ENCODE measurements around the gene AP1M1.

AP1M1 gene

GRCh38 chr19:16207490-16208025 lies 9.8 kb downstream of the AP1M1 start:
- no peak for DNase-seq (ENCODE audit: low spot score)

GRCh38 chr19:16208064-16208759 lies 10.5 kb downstream of the AP1M1 start:
- no peak for DNase-seq (ENCODE audit: low spot score)

GRCh38 chr19:16208847-16209665 lies 11.3 kb downstream of the AP1M1 start:
- no peak for DNase-seq (ENCODE audit: low spot score)

GRCh38 chr19:16210168-16210567 lies 12.5 kb downstream of the AP1M1 start:
- no peak for DNase-seq (ENCODE audit: low spot score)

- no peak for DNase-seq (ENCODE audit: low spot score)
Measured at GRCh38 chr19:16213076-16213475, 15.4 kb downstream of the AP1M1 start.

- DNase-seq (ENCODE audit: low spot score), result no peak
Measured at GRCh38 chr19:16216744-16217670, 19.3 kb downstream of the AP1M1 start.

- no peak for DNase-seq (ENCODE audit: low spot score)
Measured at GRCh38 chr19:16217716-16218451, 20.2 kb downstream of the AP1M1 start.

GRCh38 chr19:16218851-16219250 lies 21.1 kb downstream of the AP1M1 start:
- DNase-seq (ENCODE audit: low spot score), result no peak

- DNase-seq (ENCODE audit: low spot score), result no peak
Measured at GRCh38 chr19:16222806-16223205, 25.1 kb downstream of the AP1M1 start.

- no peak for DNase-seq (ENCODE audit: low spot score)
Measured at GRCh38 chr19:16223746-16224145, 26.0 kb downstream of the AP1M1 start.

GRCh38 chr19:16224293-16225045 lies 26.8 kb downstream of the AP1M1 start:
- no peak for DNase-seq (ENCODE audit: low spot score)

GRCh38 chr19:16225279-16226183 lies 27.8 kb downstream of the AP1M1 start:
- no peak for DNase-seq (ENCODE audit: low spot score)

- no peak for DNase-seq (ENCODE audit: low spot score)
Measured at GRCh38 chr19:16226184-16226591, 28.5 kb downstream of the AP1M1 start.

- DNase-seq (ENCODE audit: low spot score), result no peak
Measured at GRCh38 chr19:16226878-16227836, 29.4 kb downstream of the AP1M1 start.

- no peak for DNase-seq (ENCODE audit: low spot score)
Measured at GRCh38 chr19:16227837-16228636, 30.3 kb downstream of the AP1M1 start.

GRCh38 chr19:16228637-16229321 lies 31.1 kb downstream of the AP1M1 start:
- DNase-seq (ENCODE audit: low spot score), result no peak

- DNase-seq (ENCODE audit: low spot score), result no peak
Measured at GRCh38 chr19:16229322-16229641, 31.6 kb downstream of the AP1M1 start.

All from RKO (cell line).